NCI-H82 treated with DMSO at 0.1 percent for 48 hours (cell line): Measurements from ENCODE around the gene AMIGO2.

Source experiments
- DNase-seq: peaks from one replicate; lab custom pipeline; 2025; ENCODE audit not compliant: unreplicated experiment; lab: John Stamatoyannopoulos, UW

AMIGO2 gene

DNA sequence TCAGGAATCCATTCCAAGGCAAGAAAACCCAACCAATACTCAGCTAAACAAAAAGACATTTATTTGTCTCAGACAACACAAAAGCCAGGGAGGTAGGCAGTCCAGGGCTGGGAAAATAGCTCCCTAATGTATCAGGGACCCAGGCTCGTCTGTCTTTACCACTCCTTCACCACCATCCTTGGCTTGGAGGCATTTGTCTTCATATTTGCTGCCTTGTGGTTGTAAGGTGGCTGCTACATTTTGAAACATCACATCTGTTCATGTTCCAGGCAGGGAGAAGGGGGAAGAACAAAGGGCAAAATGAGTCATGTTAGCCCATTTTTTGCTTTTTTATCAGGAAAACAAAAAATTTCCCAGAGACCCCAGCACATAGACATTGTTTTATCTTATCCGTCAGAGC lies 45.1 kb downstream of the AMIGO2 start:
- no peak for DNase-seq

GRCh38 chr12:47033789-47034555 lies 45.8 kb downstream of the AMIGO2 start:
- DNase-seq, result no peak

DNA sequence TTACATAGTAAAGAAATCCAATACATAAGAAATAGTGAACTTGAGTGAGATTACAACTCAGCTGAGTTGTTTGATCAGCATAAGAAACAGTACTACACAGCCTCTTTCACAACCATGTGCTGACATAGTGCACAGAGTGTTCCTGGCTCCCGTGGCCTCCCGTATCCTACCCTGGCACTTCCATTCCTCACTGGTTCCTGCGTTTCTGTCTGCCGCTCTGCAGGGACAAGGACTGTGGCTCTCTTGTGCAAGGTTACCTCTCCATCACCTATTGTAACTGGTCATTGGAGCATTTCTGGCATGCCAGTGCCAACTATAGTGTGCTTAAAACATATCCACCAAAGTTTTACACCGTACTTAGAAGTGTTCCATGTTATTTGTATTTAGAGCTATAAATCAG lies 46.7 kb downstream of the AMIGO2 start:
- DNase-seq, result no peak

DNA sequence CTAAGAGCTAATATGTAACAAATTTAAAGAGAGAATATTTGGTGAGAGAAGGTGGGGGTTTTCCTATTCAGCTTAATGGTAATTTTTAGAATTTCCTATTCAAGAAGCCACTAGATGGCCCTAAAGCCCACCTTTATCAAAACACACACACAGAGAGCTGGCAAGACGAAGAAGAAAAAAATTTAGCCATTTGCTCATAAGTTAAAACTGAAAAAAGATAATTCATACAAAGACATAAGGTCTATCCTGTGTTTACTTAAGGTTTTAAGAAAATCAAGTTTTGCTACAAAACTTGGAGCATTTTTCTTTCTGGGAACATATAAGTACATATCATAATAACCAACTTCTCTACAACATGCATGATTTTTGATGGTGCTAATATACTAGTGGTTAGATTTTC lies 47.1 kb downstream of the AMIGO2 start:
- DNase-seq, result no peak

DNA sequence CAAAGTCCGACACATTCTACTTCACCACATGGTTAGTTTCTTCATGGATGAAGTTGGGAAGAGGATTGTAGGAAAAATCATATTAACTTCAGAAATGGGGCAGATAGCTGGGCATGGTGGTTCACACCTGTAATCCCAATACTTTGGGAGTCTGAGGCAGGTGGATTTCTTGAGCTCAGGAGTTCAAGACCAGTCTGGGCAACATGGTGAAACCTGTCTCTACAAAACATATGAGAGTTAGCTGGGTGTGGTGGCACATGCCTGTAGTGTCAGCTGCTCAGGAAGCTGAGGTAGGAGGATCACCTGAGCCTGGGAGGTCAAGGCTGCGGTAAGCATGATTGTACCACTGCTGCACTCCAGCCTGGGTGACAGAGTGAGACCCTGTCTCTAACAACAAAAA lies 49.9 kb downstream of the AMIGO2 start:
- DNase-seq, result no peak

DNA sequence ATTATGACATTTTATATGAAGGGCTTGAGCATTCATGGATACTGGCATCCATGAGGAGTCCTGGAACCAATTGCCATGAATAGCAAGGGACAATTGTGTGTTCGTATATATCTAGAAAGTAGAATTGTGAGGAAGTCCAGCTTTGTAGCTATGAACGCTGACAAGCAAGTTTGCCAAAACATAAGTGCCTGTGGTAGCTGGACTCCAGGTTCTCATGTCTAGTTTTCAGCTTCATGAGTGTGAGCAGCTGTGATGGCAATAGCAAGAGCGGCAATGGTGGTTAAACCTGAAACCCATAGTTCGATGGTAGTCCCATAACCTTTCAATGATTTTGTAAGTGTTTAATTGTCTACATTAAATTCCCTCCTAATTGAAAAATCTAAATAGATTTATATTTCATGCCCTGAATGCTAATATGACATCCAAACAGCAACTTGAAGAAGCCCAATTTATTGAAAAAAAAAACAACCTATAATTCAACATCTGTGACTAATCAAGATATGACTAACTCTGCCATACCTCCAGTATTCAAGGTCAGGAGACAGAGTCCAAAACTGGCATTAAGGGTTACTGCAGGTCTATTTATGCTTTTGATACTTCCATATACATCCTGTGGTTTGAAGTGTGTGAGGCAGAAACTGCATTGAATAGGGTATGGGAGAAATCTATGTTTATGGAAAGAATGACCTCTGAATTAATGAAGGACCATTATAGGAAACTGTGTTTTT lies 50.6 kb downstream of the AMIGO2 start:
- no peak for DNase-seq

- no peak for DNase-seq
Measured at GRCh38 chr12:47028186-47028585, 51.6 kb downstream of the AMIGO2 start.
